HL-60 (cell line): Measurements from ENCODE around the gene KPNA1.

Source experiments
- DNase-seq, 2 experiments: peaks; one replicate each; pipeline ENCODE4 v3.0.0-alpha.2; 2010 to 2020; ENCODE audit warnings: low read depth in 1 of 2, low spot score in 1 of 2
- H3K27ac ChIP-seq: fragments of 250-450 bp; sonication (Bioruptor Pico); replicated peaks from 2 replicates; pipeline ENCODE4 v1.5.1; 2020; ENCODE audit warnings: mild to moderate bottlenecking, moderate library complexity
- H3K27me3 ChIP-seq: fragments of 250-450 bp; sonication (Bioruptor Pico); 2 replicates; pipeline ENCODE4 v1.5.1; 2021; ENCODE audit warnings: mild to moderate bottlenecking, moderate library complexity; ENCODE audit not compliant: insufficient read depth, poor library complexity, severe bottlenecking
- H3K4me3 ChIP-seq: replicated peaks from 2 replicates; pipeline ENCODE4 v1.5.1; 2011; ENCODE audit warnings: mild to moderate bottlenecking, control low read depth, low read length; ENCODE audit not compliant: insufficient read depth
- CTCF ChIP-seq: IDR thresholded peaks from one replicate; pipeline ENCODE4 v1.5.1; 2011; ENCODE audit warnings: low read length, control low read depth, inconsistent platforms; ENCODE audit not compliant: insufficient read depth
- GABPA ChIP-seq: IDR thresholded peaks from 2 replicates; pipeline ENCODE4 v1.6.1; 2012; ENCODE audit warnings: low read depth
- POLR2AphosphoS5 ChIP-seq: IDR thresholded peaks from 2 replicates; pipeline ENCODE4 v1.6.1; 2012; ENCODE audit warnings: low read depth
- REST ChIP-seq: IDR thresholded peaks from 2 replicates; pipeline ENCODE4 v1.6.1; 2012; ENCODE audit warnings: low read depth; ENCODE audit not compliant: insufficient replicate concordance
- SPI1 ChIP-seq: IDR thresholded peaks from 2 replicates; pipeline ENCODE4 v1.6.1; 2012; ENCODE audit warnings: low read depth, mild to moderate bottlenecking, borderline replicate concordance

The KPNA1 gene

GRCh38 chr3:122427857-122428471, 86.8 kb downstream of the KPNA1 start:
- H3K27ac ChIP-seq, result no peak overlapping the region
- no peaks in the 10 kb centered on the region for H3K27me3 ChIP-seq
- no peak for DNase-seq
- H3K4me3 ChIP-seq, result no peak overlapping the region
- TF ChIP-seq GABPA (no peak), REST (no peak), POLR2AphosphoS5 (no peak), SPI1 (no peak), CTCF (no peak)

GRCh38 chr3:122421836-122422235, 92.9 kb downstream of the KPNA1 start:
- Histone ChIP-seq H3K27me3 (no peaks in the 10 kb centered on the region), H3K27ac (no peak overlapping the region), H3K4me3 (no peak overlapping the region)
- DNase-seq, result no peak
- no peak for TF ChIP-seq REST
- no peak for TF ChIP-seq CTCF
- no peak for TF ChIP-seq POLR2AphosphoS5
- no peak for TF ChIP-seq SPI1
- TF ChIP-seq GABPA, result no peak

- TF ChIP-seq POLR2AphosphoS5 (no peak), REST (no peak), SPI1 (no peak), GABPA (no peak), CTCF (no peak)
Observed at GRCh38 chr3:122421101-122421500, 93.6 kb downstream of the KPNA1 start.

More at GRCh38 chr3:122421101-122421500, 93.6 kb downstream of the KPNA1 start:
- DNase-seq, result no peak
- H3K27ac ChIP-seq, result no peak overlapping the region
- H3K4me3 ChIP-seq, result no peak overlapping the region
- no peaks in the 10 kb centered on the region for H3K27me3 ChIP-seq
